ENCODE measurements around the gene SH3RF3. TPM values are rescaled to one million over a fixed set of nuclear protein-coding genes. Genes with fewer than 3 reads are reported as not detected.

Gene SH3RF3
- total RNA-seq, 2 donors from 2014 or later, result 8.0 to 8.8 TPM

DNA sequence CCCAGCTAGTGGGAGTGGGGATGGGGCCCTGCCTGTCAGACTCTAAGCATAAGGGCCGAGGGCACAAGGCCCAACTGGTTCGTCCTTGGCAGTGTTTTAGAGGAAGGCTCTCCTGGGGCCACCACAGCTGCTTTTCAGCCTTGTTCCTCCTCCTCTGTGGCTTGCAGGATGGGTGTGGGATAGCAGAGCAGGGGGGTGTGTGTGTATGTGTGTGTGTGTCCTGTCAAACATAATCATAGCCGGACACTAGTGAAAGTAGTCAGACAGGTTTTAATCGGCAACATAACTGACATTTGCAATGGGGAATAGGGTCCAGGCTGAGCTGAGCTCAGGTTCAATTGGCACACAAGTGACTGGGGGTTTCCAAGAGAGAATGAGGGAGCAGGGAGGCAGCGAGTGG lies 370.6 kb downstream of the SH3RF3 start:
- Histone ChIP-seq H3K4me3 (no peak overlapping the region), H3K36me3 (no peaks in the 10 kb centered on the region), H3K9me3 (no peaks in the 10 kb centered on the region), H3K4me1 (peaks cover 0 to 16% of the 10 kb centered on the region in 2 donors), H3K27me3 (no peaks in the 10 kb centered on the region), H3K27ac (no peak overlapping the region)
- DNase-seq (ENCODE audit: low spot score), result no peak
- TF ChIP-seq CTCF (IDR thresholded peaks at IDR 0.05), result no peak

- H3K4me1 ChIP-seq, result peaks cover 0 to 10% of the 10 kb centered on the region in 2 donors
- no peak for DNase-seq (ENCODE audit: low spot score)
- no peak overlapping the region for H3K27ac ChIP-seq
- no peaks in the 10 kb centered on the region for H3K36me3 ChIP-seq
- H3K4me3 ChIP-seq, result no peak overlapping the region
- TF ChIP-seq CTCF (IDR thresholded peaks at IDR 0.05), result no peak
- no peaks in the 10 kb centered on the region for H3K9me3 ChIP-seq
- no peaks in the 10 kb centered on the region for H3K27me3 ChIP-seq
Measured at GRCh38 chr2:109500910-109501309, 371.9 kb downstream of the SH3RF3 start.

- H3K27me3 ChIP-seq, result no peaks in the 10 kb centered on the region
- no peak for TF ChIP-seq CTCF (IDR thresholded peaks at IDR 0.05)
- peaks cover 0 to 10% of the 10 kb centered on the region in 2 donors for H3K4me1 ChIP-seq
- H3K27ac ChIP-seq, result no peak overlapping the region
- H3K4me3 ChIP-seq, result no peak overlapping the region
- H3K36me3 ChIP-seq, result no peaks in the 10 kb centered on the region
- no peak for DNase-seq (ENCODE audit: low spot score)
- no peaks in the 10 kb centered on the region for H3K9me3 ChIP-seq
Measured at GRCh38 chr2:109501461-109501860, 372.5 kb downstream of the SH3RF3 start.

DNA sequence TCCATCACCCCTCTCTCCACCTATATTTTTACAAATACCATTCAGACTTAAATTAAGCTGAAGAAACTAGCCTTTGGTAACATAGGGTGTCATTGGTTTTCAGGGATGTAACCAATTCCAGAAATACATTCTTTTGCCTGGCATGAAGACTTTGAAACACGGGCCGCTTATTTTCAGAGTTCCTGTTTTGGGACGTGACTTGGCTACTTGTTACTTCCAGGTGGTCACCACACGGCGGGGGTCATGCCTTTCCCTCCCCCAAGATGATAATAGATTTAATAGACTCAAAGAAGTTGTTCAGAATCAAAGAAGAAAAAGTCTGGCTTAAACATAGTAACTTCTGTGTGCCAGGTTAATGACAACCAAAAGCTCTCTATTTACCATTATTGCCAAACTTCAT lies 374.2 kb downstream of the SH3RF3 start:
- no peak for TF ChIP-seq CTCF (IDR thresholded peaks at IDR 0.05)
- no peak overlapping the region for H3K4me3 ChIP-seq
- no peaks in the 10 kb centered on the region for H3K9me3 ChIP-seq
- H3K27me3 ChIP-seq, result no peaks in the 10 kb centered on the region
- DNase-seq (ENCODE audit: low spot score), result no peak
- H3K36me3 ChIP-seq, result no peaks in the 10 kb centered on the region
- H3K27ac ChIP-seq, result no peak overlapping the region
- peaks cover 0 to under 1% of the 10 kb centered on the region in 2 donors for H3K4me1 ChIP-seq

DNA sequence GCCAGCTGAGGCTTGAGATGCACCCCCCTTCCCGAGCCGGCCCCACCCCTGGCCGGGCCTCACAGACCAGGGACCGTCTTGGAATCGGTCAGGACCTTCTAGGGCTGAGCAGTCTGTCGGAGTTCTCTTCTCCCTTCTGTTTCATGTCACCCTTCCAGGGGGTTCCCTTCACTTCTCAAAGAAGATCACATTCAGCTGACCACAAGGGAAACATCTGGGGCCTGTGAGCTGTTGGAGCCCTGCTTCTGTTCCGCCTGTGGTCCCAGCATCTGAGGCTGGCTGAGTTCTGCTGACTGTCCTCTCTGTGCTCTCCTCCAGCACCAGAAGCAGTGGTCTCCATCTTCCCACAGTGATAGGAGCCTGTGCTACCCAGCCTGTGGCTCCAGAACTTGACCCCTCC lies 378.2 kb downstream of the SH3RF3 start:
- TF ChIP-seq CTCF (IDR thresholded peaks at IDR 0.05), result no peak
- DNase-seq (ENCODE audit: low spot score), result no peak
- Histone ChIP-seq H3K36me3 (no peaks in the 10 kb centered on the region), H3K4me1 (no peaks in the 10 kb centered on the region), H3K27me3 (no peaks in the 10 kb centered on the region), H3K9me3 (no peaks in the 10 kb centered on the region), H3K27ac (no peak overlapping the region), H3K4me3 (no peak overlapping the region)

DNA sequence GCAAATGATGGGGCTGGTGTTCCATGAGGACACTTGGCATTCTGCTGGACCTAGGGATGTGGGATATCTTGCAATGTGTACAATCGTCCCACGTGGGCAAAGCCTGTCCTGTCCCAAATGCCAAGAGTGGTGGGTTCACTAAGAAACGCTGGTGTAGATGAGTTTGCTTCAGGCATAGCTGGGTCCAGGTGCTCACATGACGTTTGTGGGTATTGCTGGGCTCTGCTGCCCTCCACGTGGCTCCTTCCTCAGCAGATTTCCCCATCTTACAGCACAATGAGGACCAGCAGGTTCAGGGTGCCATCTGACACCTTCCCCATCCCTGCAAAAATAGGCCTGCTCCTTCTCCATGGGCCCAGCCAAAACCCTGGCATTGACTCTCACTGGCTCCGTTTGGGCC lies 378.8 kb downstream of the SH3RF3 start:
- Histone ChIP-seq H3K4me3 (no peak overlapping the region), H3K27me3 (no peaks in the 10 kb centered on the region), H3K36me3 (no peaks in the 10 kb centered on the region), H3K9me3 (no peaks in the 10 kb centered on the region), H3K4me1 (no peaks in the 10 kb centered on the region), H3K27ac (no peak overlapping the region)
- no peak for DNase-seq (ENCODE audit: low spot score)
- no peak for TF ChIP-seq CTCF (IDR thresholded peaks at IDR 0.05)
